Endothelial cell (in vitro differentiated cells): ENCODE measurements around the gene PLA2G15. TPM values are rescaled to one million over a fixed set of nuclear protein-coding genes. Genes with fewer than 3 reads are reported as not detected.

Source experiments
- DNase-seq: peaks from one replicate; pipeline ENCODE4 v3.0.0; 2021; ENCODE audit warnings: low spot score
- H3K27ac Mint-ChIP-seq: one replicate; pipeline ENCODE4 v1.8.0; 2021; ENCODE audit warnings: mixed read lengths, inconsistent platforms; ENCODE audit not compliant: unreplicated experiment
- H3K27me3 Mint-ChIP-seq: one replicate; pipeline ENCODE4 v1.8.0; 2021; ENCODE audit warnings: mild to moderate bottlenecking, moderate library complexity, mixed read lengths, inconsistent platforms; ENCODE audit not compliant: unreplicated experiment
- H3K36me3 Mint-ChIP-seq: one replicate; pipeline ENCODE4 v1.8.0; 2021; ENCODE audit warnings: mild to moderate bottlenecking, low read depth, mixed read lengths, inconsistent platforms; ENCODE audit not compliant: unreplicated experiment
- H3K4me1 Mint-ChIP-seq: one replicate; pipeline ENCODE4 v1.8.0; 2021; ENCODE audit warnings: mild to moderate bottlenecking, mixed read lengths, inconsistent platforms; ENCODE audit not compliant: unreplicated experiment
- H3K4me3 Mint-ChIP-seq: one replicate; pipeline ENCODE4 v1.8.0; 2021; ENCODE audit warnings: mild to moderate bottlenecking, mixed read lengths, inconsistent platforms; ENCODE audit not compliant: unreplicated experiment
- H3K9me3 Mint-ChIP-seq: one replicate; pipeline ENCODE4 v1.8.0; 2021; ENCODE audit warnings: mixed read lengths, inconsistent platforms; ENCODE audit not compliant: unreplicated experiment
- total RNA-seq: library from RNA; stranded (reverse); fragmentation: NEBNext Ultra II Directional; extraction: Animal tissue kit (Norgen Biotek cat#: 25700); gene quantifications from one replicate; pipeline ENCODE4 v1.2.1, GENCODE V29; 2021; ENCODE audit not compliant: unreplicated experiment
- TF ChIP-seq, protein P1 (sequence below): fragments of 200-600 bp; sonication (generic); IDR thresholded peaks from one replicate; pipeline ENCODE4 v1.5.0; 2021; ENCODE audit warnings: antibody characterized with exemption; ENCODE audit not compliant: unreplicated experiment

PLA2G15 gene
- total RNA-seq, 1 donor from 2014 or later = 14.9 TPM

- Mint-ChIP-seq H3K27me3 (peaks cover 14% of the 10 kb centered on the region), H3K9me3 (no peaks in the 10 kb centered on the region), H3K4me3 (no peak overlapping the region), H3K4me1 (peaks cover 11% of the 10 kb centered on the region), H3K27ac (no peak overlapping the region), H3K36me3 (peaks cover 14% of the 10 kb centered on the region)
- no peak for DNase-seq
- TF ChIP-seq, protein P1, sequence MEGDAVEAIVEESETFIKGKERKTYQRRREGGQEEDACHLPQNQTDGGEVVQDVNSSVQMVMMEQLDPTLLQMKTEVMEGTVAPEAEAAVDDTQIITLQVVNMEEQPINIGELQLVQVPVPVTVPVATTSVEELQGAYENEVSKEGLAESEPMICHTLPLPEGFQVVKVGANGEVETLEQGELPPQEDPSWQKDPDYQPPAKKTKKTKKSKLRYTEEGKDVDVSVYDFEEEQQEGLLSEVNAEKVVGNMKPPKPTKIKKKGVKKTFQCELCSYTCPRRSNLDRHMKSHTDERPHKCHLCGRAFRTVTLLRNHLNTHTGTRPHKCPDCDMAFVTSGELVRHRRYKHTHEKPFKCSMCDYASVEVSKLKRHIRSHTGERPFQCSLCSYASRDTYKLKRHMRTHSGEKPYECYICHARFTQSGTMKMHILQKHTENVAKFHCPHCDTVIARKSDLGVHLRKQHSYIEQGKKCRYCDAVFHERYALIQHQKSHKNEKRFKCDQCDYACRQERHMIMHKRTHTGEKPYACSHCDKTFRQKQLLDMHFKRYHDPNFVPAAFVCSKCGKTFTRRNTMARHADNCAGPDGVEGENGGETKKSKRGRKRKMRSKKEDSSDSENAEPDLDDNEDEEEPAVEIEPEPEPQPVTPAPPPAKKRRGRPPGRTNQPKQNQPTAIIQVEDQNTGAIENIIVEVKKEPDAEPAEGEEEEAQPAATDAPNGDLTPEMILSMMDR = no peak
Observed at GRCh38 chr16:68249371-68249770, 4.2 kb downstream of the PLA2G15 start.

GRCh38 chr16:68250951-68251350, 5.8 kb downstream of the PLA2G15 start:
- Mint-ChIP-seq H3K4me1 (peaks cover 11% of the 10 kb centered on the region), H3K27me3 (peaks cover 6% of the 10 kb centered on the region), H3K27ac (no peak overlapping the region), H3K4me3 (peak overlapping the region; percentile 66), H3K36me3 (peaks cover 10% of the 10 kb centered on the region), H3K9me3 (no peaks in the 10 kb centered on the region)
- DNase-seq = no peak
- TF ChIP-seq, protein P1 = no peak

GRCh38 chr16:68251832-68252231, 6.7 kb downstream of the PLA2G15 start:
- DNase-seq = no peak
- Mint-ChIP-seq H3K27me3 (peaks cover 4% of the 10 kb centered on the region), H3K9me3 (no peaks in the 10 kb centered on the region), H3K4me1 (peaks cover 4% of the 10 kb centered on the region), H3K36me3 (peaks cover 4% of the 10 kb centered on the region), H3K27ac (no peak overlapping the region), H3K4me3 (no peak overlapping the region)
- TF ChIP-seq, protein P1 = no peak

- Mint-ChIP-seq H3K36me3 (peaks cover 4% of the 10 kb centered on the region), H3K4me3 (no peak overlapping the region), H3K27ac (no peak overlapping the region), H3K27me3 (peaks cover 4% of the 10 kb centered on the region), H3K9me3 (no peaks in the 10 kb centered on the region), H3K4me1 (no peaks in the 10 kb centered on the region)
- TF ChIP-seq, protein P1 = no peak
- no peak for DNase-seq
Observed at GRCh38 chr16:68252383-68252782, 7.2 kb downstream of the PLA2G15 start.

GRCh38 chr16:68253721-68254120, 8.5 kb downstream of the PLA2G15 start:
- Mint-ChIP-seq H3K36me3 (peaks cover 12% of the 10 kb centered on the region), H3K4me1 (peaks cover 4% of the 10 kb centered on the region), H3K9me3 (no peaks in the 10 kb centered on the region), H3K27me3 (peaks cover 5% of the 10 kb centered on the region), H3K4me3 (no peak overlapping the region), H3K27ac (no peak overlapping the region)
- DNase-seq = no peak
- TF ChIP-seq, protein P1 = no peak
